ENCODE data around the gene MRPL36. TPM values are rescaled to one million over a fixed set of nuclear protein-coding genes. Genes with fewer than 3 reads are reported as not detected.

MRPL36 gene
- total and polyA plus RNA-seq, 8 donors, result 4.9 to 101 (median 72.8) TPM

GRCh38 chr5:1758574-1758973 lies 41.1 kb downstream of the MRPL36 start:
- DNase-seq, result no peak
- Histone ChIP-seq H3K36me3 (no peaks in the 10 kb centered on the region), H3K4me1 (no peaks in the 10 kb centered on the region), H3K27me3 (peaks cover 0 to 60% (median 6%) of the 10 kb centered on the region in 3 donors), H3K4me3 (no peak overlapping the region), H3K9me3 (peaks cover 0 to 4% (median 0%) of the 10 kb centered on the region in 4 donors), H3K27ac (no peak overlapping the region)
- intact Hi-C loops (cut with DNase I; ENCODE audit: low total_unique reads), result no loop called here
- 60 to 88% (median 85%) methylated on average over 3 of the region's 3 CpGs for WGBS, 5 donors
- TF ChIP-seq POLR2AphosphoS5 (IDR thresholded peaks at IDR 0.05) (no peak), POLR2A (IDR thresholded peaks at IDR 0.05) (no peak), EP300 (IDR thresholded peaks at IDR 0.05) (no peak), CTCF (IDR thresholded peaks at IDR 0.05) (no peak)

GRCh38 chr5:1757511-1757910 lies 42.1 kb downstream of the MRPL36 start:
- intact Hi-C loops (cut with DNase I; ENCODE audit: low total_unique reads), result no loop called here
- no peak overlapping the region for H3K4me3 ChIP-seq
- no peak overlapping the region for H3K27ac ChIP-seq
- DNase-seq, result peak in 1 of 2 donors; percentile 24
- 82 to 94% (median 87%) methylated on average over 4 to 10 of the region's 10 CpGs for WGBS, 5 donors
- H3K27me3 ChIP-seq, result peaks cover 0 to 58% (median 6%) of the 10 kb centered on the region in 3 donors
- peaks cover 0 to 6% (median 2%) of the 10 kb centered on the region in 4 donors for H3K9me3 ChIP-seq
- no peaks in the 10 kb centered on the region for H3K36me3 ChIP-seq
- TF ChIP-seq CTCF (IDR thresholded peaks at IDR 0.05), result no peak
- TF ChIP-seq POLR2AphosphoS5 (IDR thresholded peaks at IDR 0.05), result no peak
- TF ChIP-seq EP300 (IDR thresholded peaks at IDR 0.05), result no peak
- no peak for TF ChIP-seq POLR2A (IDR thresholded peaks at IDR 0.05)
- no peaks in the 10 kb centered on the region for H3K4me1 ChIP-seq

- Histone ChIP-seq H3K27me3 (peaks cover 0 to 61% (median 11%) of the 10 kb centered on the region in 3 donors), H3K4me3 (no peak overlapping the region), H3K4me1 (no peaks in the 10 kb centered on the region), H3K9me3 (peaks cover 0 to 8% (median 2%) of the 10 kb centered on the region in 4 donors), H3K36me3 (no peaks in the 10 kb centered on the region), H3K27ac (no peak overlapping the region)
- DNase-seq, result no peak
- intact Hi-C loops (cut with DNase I; ENCODE audit: low total_unique reads), result no loop called here
- TF ChIP-seq EP300 (IDR thresholded peaks at IDR 0.05), result no peak
- TF ChIP-seq CTCF (IDR thresholded peaks at IDR 0.05), result no peak
- no peak for TF ChIP-seq POLR2AphosphoS5 (IDR thresholded peaks at IDR 0.05)
- no peak for TF ChIP-seq POLR2A (IDR thresholded peaks at IDR 0.05)
- WGBS, 5 donors, result 72 to 83% (median 79%) methylated on average over 11 of the region's 11 CpGs
These were observed 43.2 kb downstream of the MRPL36 start for GRCh38 chr5:1756481-1756880.

GRCh38 chr5:1755321-1755949 lies 44.2 kb downstream of the MRPL36 start:
- no peaks in the 10 kb centered on the region for H3K4me1 ChIP-seq
- no peak overlapping the region for H3K4me3 ChIP-seq
- no peak overlapping the region for H3K27ac ChIP-seq
- H3K36me3 ChIP-seq, result no peaks in the 10 kb centered on the region
- intact Hi-C loops (cut with DNase I; ENCODE audit: low total_unique reads), result no loop called here
- TF ChIP-seq POLR2A (IDR thresholded peaks at IDR 0.05) (no peak), EP300 (IDR thresholded peaks at IDR 0.05) (no peak), CTCF (IDR thresholded peaks at IDR 0.05) (no peak), POLR2AphosphoS5 (IDR thresholded peaks at IDR 0.05) (no peak)
- WGBS, 5 donors, result 37 to 49% (median 44%) methylated on average over 14 of the region's 14 CpGs
- peak in 1 of 2 donors; percentile 17 for DNase-seq
- peaks cover 0 to 61% (median 14%) of the 10 kb centered on the region in 3 donors for H3K27me3 ChIP-seq
- peaks cover 0 to 8% (median 2%) of the 10 kb centered on the region in 4 donors for H3K9me3 ChIP-seq
